HG02852 (cell line): ENCODE data around the gene KIF3B.
"Not testable (repeated sequence)": the region's sequence is repeated elsewhere in the genome, so short reads cannot be mapped to it uniquely, and the experiment has no call there.

ENCODE experiments used
- ATAC-seq: cut with Tn5 transposase; IDR thresholded peaks from one replicate; pipeline ENCODE4 v1.9.1; 2021; ENCODE audit warnings: mild to moderate bottlenecking, moderate library complexity; ENCODE audit not compliant: unreplicated experiment

The KIF3B gene

DNA sequence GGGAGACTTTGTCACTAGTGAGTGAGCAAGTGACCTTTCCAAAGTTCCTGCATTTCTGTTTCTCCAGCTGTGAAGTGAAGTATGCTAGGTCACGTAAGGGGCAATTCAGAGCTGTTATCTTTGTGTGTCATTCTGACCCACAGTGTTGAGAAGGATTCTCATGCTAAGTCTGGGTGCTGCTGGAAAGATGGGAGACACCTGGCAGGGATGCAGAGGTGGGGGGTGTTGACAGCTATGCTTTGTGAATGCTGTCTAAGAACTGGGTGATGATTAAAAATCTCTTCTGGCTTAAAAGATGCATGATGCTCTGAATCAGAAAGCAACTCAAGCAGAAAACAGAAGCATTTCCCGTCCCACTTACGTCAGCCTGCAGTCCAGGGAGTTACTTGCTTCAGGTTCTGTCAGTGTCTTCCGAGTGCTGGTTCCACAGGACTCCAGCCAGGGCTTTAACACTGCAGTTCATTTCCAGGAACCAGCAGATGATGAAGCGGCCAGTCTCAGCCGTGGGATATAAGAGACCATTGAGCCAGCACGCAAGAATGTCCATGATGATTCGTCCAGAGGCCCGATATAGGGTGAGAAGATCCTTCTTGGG lies 49.7 kb downstream of the KIF3B start:
- no peak for ATAC-seq

DNA sequence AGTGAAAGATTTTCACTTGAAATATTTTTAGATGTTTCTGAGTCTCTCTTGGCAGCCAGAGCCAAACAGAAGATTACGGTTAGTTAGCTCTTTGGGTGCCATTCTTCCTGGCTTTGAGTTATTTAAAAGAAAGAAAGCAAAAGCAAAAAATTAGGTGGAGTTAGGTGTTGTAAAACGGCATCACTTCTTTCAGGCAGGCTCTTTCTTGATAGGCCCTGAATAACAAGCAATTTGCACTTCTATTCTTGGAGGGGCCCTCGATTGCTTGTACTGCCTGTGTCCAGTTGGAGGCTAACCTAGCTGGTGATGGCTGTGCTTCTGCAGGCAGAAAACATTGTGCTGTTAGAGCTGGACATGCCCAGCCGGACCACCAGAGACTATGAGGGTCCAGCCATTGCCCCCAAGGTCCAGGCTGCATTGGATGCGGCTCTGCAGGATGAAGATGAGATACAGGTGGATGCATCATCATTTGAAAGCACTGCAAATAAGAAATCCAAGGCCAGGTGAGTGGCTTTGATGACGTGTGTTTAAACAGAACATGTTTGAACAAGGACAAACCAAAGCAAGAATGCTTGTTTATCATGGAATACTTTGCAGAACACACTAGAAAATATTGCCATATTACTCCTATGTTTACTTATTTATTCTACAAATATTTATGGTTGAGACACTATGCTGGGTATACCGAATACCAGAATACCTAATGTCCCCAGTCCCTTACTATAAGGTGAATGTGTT lies 52.5 kb downstream of the KIF3B start:
- no peak for ATAC-seq

DNA sequence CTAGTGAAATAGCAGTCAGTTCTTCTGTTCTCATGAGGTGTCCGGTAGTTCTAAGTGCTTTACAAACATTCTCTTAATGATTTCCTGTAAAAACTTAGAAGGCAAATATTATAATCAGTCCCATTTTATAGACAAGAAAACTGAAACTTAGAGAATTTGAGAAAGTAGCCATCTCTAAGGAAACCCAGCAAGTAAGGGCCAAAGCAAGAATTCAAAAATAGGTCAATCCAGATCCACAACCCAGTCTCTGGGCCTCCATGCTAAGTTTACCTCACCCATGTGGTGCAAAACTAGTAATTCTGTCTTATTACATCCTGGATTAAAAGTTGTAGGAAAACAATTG lies 53.1 kb downstream of the KIF3B start:
- no peak for ATAC-seq

DNA sequence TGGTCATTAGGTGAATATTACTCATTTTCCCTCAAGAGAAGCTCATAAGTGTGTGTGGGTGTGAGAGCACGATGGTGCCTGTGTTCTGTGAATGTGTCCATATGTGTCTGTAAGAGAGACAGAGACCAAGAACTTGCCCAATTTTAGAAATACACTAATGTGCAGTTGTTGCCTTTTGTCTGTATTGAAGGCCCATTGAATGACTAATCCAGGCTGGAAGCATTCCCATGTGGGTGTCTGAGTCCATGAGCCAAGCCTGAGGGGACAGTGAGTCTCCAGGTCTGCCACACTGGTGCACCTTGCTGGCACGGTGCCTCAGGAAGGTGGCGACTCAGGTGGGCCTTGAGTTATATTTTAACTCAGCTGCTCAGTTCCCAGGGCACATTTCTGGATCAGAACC lies 55.2 kb downstream of the KIF3B start:
- no peak for ATAC-seq

DNA sequence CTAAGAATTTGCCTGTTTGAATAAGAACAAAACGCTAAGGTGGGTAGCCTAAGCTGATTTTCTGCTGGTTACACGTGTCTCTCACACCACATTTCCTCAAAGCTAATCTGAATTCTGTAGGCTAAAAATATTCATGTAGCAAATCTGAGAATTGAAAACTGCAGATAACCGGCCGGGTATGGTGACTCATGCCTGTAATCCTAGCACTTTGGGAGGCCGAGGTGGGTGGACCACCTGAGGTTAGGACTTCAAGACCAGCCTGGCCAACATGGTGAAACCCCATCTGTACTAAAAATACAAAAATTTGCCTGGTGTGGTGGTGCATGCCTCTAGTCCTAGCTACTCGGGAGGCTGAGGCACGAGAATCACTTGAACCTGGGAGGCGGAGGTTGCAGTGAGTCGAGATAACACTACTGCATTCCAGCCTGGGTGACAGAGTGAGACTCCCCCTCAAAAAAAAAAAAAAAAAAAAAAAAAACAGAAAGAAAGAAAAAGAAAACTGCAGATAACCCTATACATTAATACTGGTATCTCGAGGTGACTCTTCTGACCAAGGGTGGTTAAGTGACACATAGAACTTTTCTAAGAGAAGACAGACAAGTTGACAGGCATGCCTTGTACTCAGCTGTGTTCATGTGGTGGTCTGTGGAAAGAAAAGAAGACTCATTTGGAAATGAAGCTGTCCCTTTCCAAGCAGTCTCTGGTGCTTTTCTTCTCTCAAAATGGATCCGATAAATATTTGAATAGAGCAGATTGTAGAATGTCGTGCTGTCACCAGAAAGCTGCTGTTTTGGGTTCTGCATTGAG lies 55.9 kb downstream of the KIF3B start:
- peak; percentile 69 for ATAC-seq

DNA sequence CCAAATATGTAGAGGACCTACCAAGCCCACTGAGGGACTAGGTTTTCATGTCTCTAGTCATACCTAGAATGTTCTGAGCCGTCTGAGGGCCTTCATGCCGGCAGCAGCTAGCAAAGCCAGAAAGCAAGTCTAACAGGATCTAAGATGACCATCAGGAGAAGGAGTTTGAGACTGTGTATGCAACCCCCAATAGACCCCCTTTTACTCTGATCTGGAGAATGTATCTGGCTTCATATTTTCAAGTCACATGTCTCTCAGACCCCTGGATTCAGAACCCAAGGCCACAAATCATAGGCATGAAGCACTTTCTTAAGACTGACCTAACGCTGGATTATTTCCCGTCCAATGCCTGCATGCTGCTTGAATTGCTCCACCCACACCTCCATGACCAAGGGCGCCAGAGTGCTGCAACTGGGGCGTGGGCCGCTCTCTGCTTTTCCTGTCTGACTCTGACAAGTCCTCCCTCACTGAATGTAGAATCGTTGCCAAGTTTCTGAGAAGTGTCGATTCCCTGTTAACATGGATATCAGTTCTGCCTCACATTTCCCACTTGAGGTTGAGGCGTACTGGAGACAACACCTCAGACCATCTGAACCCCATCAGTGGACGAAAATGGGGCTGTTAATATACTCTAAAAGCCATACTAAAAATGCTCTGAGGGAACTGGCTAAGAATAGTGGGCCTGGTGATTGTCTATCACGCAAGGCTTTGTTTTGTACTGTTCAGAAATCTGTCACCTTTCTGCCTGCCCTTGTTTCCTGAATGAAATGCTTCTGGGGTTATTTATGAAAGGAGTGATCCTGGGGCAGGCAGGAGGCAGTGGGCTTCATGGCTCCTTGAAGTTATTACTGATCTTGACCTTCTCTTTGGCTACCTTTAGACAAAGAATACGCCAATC lies 56.8 kb downstream of the KIF3B start:
- no peak for ATAC-seq

DNA sequence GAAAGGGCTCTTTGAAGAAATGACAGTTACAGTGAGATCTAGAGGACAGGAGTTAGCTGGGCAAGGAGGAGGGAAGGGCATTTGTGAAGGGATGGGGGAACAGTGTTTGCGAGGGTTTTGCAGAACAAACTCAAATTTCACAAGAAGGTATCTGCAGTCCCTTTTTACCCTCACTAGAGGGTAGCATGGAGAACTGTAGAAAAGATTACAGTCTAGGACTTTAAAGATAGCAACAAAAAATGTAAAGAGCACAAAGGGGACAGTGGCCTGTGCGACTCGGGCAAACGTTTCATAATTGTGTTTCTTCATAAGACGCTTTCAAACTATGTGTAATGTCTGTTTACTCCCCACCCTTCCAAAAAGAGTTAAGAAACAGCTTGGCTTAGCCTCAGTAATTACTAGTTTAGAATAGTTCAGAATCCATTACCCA lies 59.5 kb downstream of the KIF3B start:
- ATAC-seq = no peak

DNA sequence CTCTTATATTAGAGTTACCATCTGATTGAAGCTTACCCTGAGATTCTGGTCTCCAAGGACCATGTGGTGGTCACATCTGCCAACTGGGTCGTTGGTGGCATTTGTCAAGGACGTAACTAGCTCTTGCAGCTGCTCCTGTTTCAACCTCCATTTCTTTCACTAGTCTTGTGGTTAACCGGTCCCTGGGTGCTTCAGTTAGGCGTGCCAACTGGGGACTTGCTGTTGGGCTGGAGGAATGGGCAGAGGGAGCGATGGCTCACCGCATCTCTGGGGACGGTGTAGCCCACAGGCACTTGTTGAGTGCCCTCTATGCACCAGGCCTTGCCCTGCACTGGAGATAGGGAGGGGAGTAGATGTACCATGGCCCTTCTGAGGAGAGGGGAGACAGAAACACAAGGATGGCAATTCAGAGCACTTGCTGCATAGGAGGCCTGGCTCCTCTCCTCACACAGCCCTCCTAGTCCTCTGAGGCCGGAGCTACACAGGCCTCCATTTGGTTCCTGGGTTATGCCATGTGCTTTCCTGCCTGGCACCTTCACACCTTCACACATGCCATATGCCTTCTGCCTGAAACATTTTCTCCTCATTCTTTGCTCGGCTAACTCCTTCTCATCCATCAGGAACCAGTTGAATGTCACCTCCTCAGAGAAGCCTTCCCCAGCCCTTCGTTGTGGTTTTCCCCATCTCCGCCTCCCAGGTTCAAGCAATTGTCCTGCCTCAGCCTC lies 60.6 kb downstream of the KIF3B start:
- ATAC-seq = no peak

DNA sequence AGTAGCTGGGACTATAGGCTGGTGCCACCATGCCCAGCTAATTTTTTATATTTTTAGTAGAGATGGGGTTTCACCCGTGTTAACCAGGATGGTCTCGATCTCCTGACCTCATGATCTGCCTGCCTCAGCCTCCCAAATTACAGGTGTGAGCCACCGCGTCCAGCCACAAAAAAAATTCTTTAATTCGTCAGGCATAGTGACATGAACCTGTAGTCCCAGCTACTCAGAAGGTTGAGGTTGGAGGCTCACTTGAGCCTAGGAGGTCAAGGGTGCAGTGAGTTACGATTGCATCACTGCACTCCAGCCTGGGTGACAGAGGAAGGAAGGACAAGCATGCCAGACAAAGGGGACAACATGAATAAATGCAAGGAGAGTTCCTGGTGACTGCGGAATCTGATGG lies 61.2 kb downstream of the KIF3B start:
- ATAC-seq = no peak

DNA sequence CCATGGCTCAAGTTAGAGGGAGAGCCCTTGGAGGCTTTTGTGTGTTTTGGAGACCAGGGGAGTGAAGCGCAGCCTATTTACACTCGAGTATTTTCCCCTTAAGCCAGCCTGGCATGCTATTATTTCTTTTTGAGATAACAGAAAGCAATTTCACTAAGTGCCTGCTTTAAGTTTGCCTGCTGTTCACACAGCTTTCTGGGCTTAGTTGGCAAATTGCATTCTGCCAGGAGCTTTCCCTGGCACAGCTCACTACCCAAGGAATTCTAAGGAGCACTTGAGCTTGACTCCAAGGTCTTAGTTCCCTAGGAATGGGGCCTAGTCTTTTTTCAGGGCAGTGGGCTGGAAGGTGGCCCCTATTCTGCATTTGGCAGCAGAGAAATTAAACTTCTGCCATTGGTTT lies 61.7 kb downstream of the KIF3B start:
- ATAC-seq = no peak

DNA sequence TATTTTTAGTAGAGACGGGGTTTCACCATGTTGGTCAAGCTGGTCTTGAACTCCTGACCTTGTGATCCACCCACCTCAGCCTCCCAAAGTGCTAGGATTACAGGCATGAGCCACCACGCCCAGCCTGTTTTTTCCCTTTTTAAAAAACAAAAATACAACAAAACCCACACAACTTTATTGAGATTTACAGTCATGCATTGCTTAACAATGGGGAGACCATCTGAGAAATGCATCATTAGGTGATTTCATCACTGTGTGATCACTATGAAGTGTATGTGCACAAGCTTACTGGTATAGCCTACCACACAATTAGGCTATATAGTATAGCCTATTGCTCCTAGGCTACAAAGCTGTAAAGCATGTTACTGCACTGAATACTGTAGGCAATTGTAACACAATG lies 63.6 kb downstream of the KIF3B start:
- ATAC-seq = not testable (repeated sequence)

DNA sequence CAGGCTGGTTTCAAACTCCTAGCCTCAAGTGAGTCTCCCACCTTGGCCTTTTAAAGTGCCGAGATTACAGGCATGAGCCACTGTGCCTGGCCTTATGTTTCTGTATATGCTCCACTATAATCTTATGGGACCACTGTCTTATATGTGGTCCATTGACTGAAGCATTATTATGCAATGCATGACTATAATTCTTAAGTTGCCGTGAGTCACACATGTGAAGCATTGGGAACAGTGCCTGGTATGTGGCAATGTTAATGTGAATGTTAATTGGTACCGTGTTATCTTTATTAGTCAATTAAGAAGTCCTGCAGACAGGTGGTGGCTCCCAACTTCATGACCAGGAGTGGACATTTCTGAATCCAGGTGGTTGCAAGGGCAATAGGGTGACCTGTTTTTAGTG lies 66.0 kb downstream of the KIF3B start:
- ATAC-seq = no peak

DNA sequence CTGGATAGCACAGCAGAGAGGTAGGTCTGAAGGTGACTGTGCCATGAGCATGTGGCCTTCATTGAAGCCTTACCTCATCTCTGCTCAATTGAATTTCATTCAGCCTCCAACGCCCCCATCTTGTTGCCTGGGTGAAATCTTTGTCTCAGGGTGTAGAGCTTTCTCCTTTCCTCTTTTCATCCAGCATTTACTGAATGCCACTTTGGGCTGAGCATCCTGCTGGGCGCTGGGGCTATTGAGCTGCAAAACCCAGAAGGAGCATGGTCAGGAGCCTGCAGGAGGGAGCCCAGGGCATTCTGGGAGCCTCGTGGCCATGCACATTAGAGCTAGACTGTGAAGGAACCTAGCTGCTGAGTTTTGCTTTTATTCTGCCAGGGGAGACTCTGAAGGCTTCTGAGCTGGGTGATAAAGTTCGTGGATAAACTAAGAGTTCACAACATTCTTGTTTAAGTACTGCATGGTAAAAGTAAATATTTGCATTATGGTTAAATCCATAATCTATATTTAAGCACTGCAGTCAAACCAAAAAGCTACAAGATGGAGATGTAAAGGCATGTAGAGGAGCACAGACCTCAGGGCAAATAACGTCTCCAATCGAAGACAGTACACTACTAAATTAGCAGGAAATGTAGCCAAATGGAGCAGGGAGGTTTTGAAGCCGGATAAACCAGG lies 67.5 kb downstream of the KIF3B start:
- ATAC-seq = no peak

DNA sequence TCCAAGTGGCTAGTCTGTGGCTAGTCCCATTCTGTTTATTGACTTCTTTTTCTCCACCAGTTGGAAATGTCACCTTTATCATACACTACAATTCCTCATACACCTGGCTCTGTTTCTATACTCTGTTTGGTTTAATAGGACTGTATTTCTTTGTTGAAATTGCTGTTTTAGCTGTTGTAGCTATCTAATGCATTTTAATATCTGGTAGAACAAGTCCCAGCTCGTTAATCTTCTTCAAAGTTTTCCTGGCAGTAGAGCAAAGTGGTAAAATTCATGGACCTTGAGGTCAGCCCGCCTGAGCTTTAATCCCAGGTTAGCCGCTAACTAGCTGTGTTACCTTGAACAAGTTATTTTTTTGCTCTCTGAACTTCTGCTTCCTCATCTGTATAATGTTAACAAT lies 70.8 kb downstream of the KIF3B start:
- no peak for ATAC-seq

DNA sequence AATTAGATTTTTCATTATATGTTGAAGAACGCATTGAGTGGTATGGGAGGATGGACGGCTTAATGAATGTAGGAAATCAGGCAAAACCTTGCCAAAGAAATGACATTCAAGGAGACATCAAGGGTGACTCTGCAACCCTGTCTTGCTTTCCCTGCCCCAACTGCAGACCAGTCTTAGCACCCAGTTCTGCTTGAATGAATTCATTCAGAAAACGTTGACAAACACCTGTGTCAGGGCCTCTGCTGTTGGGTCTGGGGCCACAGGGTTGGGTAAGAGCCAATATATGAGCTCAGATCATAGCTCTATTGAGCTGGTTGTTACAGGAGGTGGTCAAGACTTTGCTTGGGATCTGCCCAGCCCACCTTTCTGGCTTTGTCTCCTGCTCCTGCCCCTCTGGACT lies 73.0 kb downstream of the KIF3B start:
- no peak for ATAC-seq

DNA sequence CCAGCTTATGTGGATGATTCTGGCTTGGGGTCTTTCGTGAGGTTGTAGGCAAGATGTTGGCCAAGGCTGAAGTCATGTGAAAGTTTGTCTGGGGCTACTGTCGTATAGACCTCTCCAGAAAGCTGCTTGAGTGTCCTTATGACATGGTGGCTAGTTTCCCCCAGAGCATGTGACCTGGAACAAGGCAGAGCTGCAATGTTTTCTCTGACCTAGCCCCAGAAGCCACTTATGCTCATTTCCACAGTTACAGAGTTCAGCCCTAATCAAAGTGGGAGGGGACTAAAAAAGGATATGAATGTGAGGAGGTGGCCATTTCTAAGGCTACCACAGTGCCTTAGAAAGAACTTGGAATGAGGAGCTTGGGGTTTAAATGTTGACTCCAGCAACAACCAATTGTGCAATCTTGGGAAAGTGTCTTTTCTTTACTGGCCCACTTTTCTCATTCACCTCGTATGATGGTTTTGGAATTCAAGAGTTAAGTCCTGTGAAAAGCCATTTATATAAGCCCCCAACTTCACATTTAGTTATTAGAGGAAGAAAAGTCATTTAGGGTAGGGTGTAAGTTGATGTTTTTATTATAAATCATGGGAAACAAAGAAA lies 74.8 kb downstream of the KIF3B start:
- no peak for ATAC-seq

DNA sequence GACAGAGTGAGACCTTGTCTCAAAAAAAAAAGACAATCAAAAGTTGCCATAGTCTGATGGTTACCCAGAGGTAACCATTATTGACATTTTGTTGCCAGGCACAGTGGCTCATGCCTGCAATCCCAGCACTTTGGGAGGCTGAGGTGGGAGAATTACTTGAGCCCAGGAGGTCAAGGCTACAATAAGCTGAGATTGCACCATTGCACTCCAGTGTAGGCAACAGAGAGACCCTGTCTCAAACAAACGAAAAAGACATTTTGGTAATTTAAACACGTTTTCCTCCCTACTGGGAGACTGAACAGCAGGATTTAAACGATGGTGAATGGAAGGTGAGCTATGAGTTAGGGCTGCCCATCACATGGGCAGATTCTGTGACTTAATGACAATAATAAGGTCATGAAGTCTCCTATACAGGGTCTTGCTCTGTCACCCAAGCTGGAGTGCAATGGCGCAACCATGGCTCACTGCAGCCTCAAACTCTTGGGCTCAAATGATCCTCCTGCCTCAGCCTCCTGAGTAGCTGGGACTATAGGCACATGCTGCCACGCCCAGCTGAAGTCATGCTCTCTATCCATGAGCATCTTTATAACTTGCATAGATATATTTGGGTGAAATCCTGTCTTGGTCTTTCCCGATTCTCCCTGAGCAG lies 76.5 kb downstream of the KIF3B start:
- no peak for ATAC-seq

DNA sequence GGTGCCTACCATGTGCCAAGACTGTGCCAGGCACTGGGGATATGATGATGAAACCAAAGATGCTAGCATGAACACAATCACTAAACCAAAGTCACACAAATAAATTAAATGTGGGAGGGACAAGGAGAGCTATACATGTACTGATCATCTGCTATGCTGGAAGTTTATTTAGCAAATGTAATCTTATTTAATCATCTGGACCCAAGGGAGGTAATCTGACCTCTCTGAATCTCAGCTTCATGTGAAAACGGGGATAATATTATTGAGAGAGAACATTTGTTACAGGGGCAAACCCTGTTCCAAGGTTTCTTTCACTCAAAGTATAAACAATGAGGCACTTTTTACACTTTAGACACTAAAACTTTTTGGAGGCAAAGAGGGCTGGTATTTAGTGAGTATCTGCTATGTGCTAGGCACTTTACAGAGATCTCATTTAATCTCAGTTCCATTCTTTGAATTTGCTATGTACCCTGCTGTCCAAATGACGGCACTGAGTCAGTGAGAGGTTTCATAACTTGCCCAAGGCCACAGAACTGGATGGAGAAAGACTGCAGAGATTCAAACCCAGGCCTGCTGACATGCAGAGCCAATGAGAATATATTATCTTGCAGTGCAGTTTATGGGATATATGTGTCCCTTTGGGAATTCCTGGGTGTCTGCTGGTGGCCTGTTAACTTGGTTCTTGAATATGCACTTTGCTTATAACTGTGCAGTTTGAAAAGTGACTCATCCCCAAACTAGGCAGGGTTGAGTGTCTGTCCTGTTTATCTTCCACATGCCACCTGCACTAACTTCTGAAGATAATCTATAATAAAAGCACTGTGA lies 77.4 kb downstream of the KIF3B start:
- no peak for ATAC-seq
